HG02943 (cell line): ENCODE results near the gene RAB6B.

Source experiments
- ATAC-seq: cut with Tn5 transposase; IDR thresholded peaks from one replicate; pipeline ENCODE4 v1.9.1; 2021; ENCODE audit warnings: mild to moderate bottlenecking, low read depth, moderate library complexity; ENCODE audit not compliant: unreplicated experiment

RAB6B gene

DNA sequence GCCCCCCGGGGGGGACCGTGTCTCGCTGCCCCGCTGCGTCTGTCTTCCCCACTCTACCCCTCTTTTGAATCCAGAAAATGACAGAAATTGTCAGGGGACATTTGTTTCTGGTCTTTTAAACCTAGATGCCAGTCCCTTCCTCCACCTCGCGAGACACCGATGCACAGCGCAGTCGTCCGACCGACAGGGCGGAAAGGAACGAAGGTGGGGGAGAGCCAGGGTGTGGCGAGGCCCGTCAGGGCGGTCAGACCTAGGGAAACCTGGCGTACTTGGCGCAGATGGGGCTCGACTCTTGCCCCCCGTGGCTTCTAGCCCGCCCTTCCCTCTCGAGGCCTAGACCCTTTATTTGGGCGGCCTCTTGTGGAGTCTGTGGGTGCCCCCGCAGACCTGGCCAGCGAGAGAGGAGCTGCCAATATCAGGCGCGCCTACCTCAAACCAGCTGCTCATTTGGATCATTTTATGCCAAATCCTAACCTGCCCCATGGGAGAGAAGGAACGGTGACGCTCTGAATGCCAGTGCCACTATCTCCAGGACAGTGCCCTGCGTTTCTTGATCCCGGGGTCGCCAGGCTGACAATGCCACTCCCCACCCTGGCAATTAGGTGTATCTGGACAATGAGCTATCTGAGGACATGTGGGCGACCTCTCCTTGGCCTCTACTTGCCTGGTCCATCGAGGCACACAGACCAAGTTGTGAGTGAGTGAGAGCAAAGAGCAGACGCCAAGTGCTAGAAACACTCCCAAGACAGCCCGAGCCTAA is 500 bp upstream of the RAB6B start:
- no peak for ATAC-seq

GRCh38 chr3:133894353-133895207 is 1.1 kb downstream of the RAB6B start:
- ATAC-seq: no peak

DNA sequence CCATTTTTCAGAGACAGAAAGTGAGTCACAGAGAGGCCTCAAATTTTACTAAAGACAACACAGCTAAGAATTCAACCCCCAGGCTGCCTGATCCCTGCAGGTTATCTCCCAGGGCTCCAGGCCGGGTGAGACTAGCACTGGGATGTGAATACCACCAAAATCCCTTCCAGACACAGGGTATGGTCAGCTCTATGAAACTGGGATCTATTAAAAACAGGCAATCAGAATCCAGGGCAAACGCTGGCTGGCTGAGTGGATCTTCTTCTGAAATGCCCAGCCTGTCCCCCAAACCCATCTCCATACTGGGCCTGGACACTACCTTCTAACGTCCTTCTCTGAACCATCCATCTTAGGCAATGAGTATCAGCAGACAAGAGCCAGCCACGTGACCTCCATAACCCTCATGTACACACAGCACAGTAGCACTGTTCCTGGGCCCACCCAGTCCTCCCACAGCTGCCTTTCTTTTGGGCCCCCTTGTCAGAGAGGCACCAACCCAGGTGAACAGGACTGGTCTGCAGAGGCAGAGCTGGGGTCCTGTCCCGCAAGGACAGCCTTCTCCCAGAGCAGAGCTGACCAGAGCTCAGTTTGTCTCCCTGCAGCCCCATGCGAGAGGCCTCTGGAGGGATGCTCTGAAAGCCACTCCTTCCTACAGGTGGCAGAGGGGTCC is 1.9 kb downstream of the RAB6B start:
- ATAC-seq: no peak

- no peak for ATAC-seq
These were observed 3.0 kb downstream of the RAB6B start for GRCh38 chr3:133892541-133893231.

GRCh38 chr3:133891662-133892378 is 3.9 kb downstream of the RAB6B start:
- no peak for ATAC-seq

DNA sequence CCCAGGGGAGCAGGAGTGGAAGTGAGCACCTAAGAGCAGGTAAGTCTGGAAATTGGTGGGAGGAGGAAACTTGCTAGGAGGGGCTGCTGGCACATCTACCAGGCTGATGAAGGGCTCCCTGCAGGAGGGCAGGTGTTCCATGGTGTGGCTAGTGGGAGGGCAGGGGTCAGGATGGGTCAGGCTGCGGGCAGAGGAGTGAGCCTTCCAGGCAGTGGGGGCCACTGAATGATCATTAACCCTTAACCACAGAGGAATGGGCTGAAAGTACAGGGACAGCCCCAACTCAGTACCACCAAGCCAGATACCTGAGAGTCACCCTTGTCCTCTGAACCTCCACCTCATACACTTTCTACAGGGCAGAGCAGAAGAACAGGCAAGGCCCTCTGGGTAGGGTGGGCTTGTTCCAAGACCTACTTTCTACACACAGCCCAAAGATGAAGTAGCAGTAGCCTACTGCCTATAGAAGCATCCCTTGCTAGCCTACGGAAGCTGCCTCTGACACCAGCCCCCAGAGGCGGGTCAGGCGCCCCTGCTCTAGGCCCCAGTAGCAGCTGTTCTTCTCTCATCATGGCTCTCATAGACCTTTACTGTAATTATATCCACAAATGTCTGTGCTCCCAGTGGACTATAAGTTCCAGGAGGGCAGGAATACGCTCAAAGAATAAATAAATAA is 4.6 kb downstream of the RAB6B start:
- no peak for ATAC-seq

DNA sequence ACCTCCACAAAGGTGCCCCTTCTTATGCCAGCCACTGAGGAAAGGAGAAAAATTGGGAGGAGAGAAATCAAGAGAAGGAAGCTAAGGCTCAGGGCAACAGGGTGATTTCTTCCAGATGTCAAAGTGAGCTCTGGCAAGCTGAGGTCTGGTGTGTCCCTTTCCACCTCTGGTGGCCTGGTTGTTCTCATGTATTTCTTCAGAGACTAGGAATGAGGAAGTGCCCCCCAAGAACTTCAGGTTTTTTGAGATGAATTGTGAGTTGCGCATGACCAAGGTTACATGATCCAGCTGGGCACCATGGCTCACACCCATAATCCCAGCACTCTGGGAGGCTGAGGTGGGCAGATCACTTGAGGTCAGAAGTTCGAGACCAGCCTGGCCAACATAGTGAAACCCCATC is 5.6 kb downstream of the RAB6B start:
- no peak for ATAC-seq

- no peak for ATAC-seq
These were observed 6.8 kb downstream of the RAB6B start for GRCh38 chr3:133888726-133889340.

DNA sequence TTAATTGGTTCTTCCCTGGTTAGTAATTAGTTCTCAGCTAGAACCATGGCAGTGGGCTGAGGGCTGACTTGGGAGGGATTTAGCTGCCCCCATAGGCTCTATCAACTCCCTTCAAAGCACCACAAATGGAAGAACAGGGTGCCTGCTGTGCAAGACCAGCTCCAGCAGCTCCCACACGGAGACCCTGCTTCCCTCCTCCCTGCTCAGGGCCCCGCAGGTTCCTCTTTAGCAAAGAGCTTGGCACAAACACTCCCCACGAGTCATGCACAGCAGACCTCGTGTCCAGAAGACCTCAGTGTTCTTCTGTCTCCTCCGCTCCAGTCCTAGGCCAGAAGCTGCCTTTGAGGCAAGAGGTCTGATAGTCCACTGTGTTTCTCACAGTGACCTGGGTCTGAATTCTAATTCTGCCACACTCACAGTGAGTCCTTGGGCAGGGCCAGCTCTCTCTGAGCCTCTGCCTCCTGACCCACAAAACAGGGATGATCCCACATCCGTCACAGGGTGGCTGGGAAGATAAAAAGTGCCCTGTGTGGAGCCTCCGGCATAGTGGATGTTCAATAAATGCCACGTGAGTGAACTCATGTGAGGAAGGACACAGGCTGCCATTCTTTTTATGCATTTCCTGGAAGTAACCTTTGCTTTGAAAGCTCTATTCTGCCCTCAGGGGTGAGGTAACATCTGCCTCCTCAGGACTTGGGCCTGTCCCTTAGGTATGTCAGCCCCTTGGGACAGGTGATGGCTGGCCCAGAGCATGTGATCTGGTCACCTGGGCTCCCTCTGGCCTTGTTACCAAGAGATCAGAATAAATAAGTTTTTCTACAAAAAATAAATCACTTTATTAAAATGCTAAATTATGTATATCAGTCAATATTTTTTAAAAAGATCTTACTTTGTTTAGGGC is 7.6 kb downstream of the RAB6B start:
- no peak for ATAC-seq

- ATAC-seq: no peak
These were observed 8.4 kb downstream of the RAB6B start for GRCh38 chr3:133887074-133887802.

DNA sequence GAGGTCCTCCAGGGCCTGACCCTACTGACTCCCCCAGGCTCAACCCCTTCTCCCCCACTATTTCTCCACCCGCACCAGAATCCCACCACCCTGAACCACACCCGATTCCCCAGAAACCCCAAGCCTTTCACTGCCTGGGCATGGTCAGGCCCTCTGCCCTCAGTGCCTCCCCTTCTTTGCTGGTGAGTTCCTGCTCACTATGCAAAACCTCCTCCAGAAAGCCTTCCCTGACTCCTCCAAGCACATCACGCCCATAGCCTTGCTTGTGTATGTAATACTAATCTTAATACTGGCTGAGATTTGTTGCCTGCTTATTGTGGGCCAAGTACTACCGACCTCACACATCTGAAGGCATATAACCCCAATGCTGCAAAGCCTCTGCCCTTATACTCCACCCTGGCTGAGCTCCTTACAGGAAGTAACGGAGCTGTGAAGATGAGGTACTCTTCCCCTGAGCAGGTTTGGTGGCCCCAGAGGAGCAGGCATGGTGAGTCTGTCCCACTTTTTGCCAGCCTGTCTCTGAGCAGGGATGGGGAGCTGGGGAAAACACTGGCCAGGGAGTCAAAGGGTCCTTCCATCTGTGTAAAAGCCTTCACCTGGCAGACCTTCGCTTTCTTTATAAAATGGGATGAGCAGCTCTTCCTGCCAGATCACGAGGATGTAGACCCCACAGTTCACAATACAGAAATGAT is 9.5 kb downstream of the RAB6B start:
- no peak for ATAC-seq

DNA sequence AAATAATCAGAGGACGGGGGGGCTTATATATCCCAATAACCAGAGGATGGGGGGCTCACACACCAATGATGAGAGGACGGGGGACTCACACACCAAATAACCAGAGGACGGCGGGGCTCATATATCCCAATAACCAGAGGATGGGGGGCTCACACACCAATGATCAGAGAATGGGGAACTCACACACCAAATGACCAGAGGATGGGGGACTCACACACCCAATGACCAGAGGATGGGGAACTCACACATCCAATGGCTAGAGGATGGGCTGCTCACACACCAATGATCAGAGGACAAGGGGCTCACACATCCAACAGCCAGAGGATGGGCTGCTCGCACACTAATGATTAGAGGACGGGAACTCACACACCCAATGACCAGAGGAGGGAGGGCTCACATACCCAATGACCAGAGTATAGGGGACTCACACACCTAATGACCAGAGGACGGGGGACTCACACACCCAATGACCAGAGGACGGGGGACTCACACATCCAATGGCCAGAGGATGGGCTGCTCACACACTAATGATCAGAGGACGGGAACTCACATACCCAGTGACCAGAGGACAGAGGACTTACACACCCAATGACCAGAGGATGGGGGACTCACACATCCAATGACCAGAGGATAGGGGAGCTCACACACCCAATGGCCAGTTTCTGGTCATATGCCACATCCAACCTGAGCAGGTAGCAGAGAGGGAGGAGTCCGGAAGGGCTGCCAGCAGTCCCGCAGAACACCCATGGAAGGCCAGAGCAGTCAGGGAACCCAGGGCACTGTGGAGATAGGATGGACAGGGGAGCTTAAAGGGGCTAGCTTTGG is 10.6 kb downstream of the RAB6B start:
- no peak for ATAC-seq

GRCh38 chr3:133884054-133884886 is 11.4 kb downstream of the RAB6B start:
- ATAC-seq: no peak

DNA sequence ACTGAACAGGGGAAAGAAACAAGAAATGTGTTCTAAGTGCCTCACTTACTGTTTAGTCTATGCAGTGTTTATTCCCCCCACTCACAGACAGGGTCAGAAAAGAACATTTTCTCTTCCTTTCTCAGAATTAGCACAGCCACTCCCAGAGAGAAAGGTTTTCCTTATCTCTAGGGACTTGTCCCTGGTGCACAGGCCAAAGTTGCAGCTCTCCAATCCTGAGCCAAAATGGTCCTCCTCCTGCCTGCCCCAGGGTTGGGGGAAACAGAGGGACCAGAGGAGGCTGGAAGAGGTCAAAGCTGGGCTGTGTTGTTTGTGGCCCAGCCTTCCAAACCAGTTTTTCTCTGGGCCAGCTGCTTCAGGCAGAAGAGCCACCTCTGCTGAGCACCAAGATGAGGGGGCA is 12.0 kb downstream of the RAB6B start:
- no peak for ATAC-seq

DNA sequence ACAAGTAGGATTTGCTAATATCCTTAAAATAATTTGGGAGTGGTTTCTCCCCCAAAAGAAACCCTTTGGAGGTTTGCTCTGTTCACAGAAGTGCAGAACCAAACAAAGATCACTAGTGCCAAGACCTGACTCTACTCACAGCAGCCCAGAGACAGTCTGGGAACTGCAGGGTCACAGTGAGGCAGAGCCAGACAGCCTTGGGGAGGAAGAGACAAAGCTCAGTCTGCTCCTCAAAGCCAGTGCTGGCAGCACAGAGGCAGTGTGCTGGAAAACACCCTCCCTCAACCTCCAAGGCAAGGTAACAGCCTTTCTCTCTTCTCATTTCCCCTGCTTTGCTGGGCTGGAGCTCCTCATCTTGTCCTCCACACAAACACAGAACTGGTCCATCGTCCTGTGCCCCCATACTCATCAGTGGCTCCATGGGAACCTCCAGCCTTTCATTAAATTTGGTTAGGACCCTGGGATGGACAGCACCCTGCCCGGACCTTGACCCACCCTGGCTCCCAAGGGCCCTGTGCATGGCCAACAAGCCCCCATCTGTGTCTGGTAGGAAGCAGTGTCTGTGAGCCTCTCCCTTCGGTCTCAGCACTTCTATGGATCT is 12.6 kb downstream of the RAB6B start:
- ATAC-seq: no peak
